NCI-H1048 (cell line): Measurements from ENCODE around the gene MEX3D.
"Not testable (repeated sequence)": the region's sequence is repeated elsewhere in the genome, so short reads cannot be mapped to it uniquely, and the experiment has no call there.

Source experiments
- DNase-seq: peaks from one replicate; lab custom pipeline; 2025; lab: John Stamatoyannopoulos, UW

The MEX3D gene

GRCh38 chr19:1535699-1536098 lies 32.4 kb downstream of the MEX3D start:
- not testable (repeated sequence) for DNase-seq

- no peak for DNase-seq
Measured at GRCh38 chr19:1534972-1535371, 33.2 kb downstream of the MEX3D start.

- no peak for DNase-seq
Measured at GRCh38 chr19:1533510-1534150, 34.5 kb downstream of the MEX3D start.

GRCh38 chr19:1532003-1532402 lies 36.1 kb downstream of the MEX3D start:
- DNase-seq: no peak

- no peak for DNase-seq
Measured at GRCh38 chr19:1531587-1531986, 36.5 kb downstream of the MEX3D start.

- not testable (repeated sequence) for DNase-seq
Measured at GRCh38 chr19:1530856-1531255, 37.3 kb downstream of the MEX3D start.

GRCh38 chr19:1529430-1529816 lies 38.7 kb downstream of the MEX3D start:
- no peak for DNase-seq

GRCh38 chr19:1528596-1529429 lies 39.3 kb downstream of the MEX3D start:
- no peak for DNase-seq

- no peak for DNase-seq
Measured at GRCh38 chr19:1527650-1528309, 40.3 kb downstream of the MEX3D start.

- DNase-seq: no peak
Measured at GRCh38 chr19:1526979-1527649, 41.0 kb downstream of the MEX3D start.

- no peak for DNase-seq
Measured at GRCh38 chr19:1526066-1526778, 41.9 kb downstream of the MEX3D start.

GRCh38 chr19:1525343-1525742 lies 42.8 kb downstream of the MEX3D start:
- no peak for DNase-seq

- DNase-seq: no peak
Measured at GRCh38 chr19:1524972-1525325, 43.2 kb downstream of the MEX3D start.

- DNase-seq: no peak
Measured at GRCh38 chr19:1524287-1524971, 43.7 kb downstream of the MEX3D start.

GRCh38 chr19:1523412-1524286 lies 44.5 kb downstream of the MEX3D start, which contains the start of gene PLK5:
PLK5 (plus strand) TSS chr19:1524077; CDS start chr19:1526997, 2,920 bp downstream.
- no peak for DNase-seq

- no peak for DNase-seq
Measured at GRCh38 chr19:1522838-1523237, 45.3 kb downstream of the MEX3D start.

GRCh38 chr19:1522061-1522460 lies 46.1 kb downstream of the MEX3D start:
- DNase-seq: no peak

- DNase-seq: no peak
Measured at GRCh38 chr19:1521636-1522035, 46.5 kb downstream of the MEX3D start.

GRCh38 chr19:1520203-1520780 lies 47.8 kb downstream of the MEX3D start:
- no peak for DNase-seq

- not testable (repeated sequence) for DNase-seq
Measured at GRCh38 chr19:1519802-1520201, 48.3 kb downstream of the MEX3D start.
